GM13977 (cell line): ENCODE measurements around the gene TFIP11.

Experiments
- DNase-seq: peaks from one replicate; pipeline ENCODE4 v3.0.0; 2012; ENCODE audit warnings: low spot score
- in situ Hi-C: fragments of 300-500 bp; cut with MboI; formaldehyde crosslinking; loops from one replicate; pipeline ENCODE4 v1.12.0; 2022; ENCODE audit warnings: low sequenced_read_pairs, low pct_unique_long_range_greater_than_20kb, mixed read lengths, inconsistent platforms; ENCODE audit not compliant: unreplicated experiment
- TF ChIP-seq, protein P1 (sequence below): IDR thresholded peaks from 2 replicates; pipeline ENCODE4 v1.5.1; 2012; ENCODE audit warnings: mild to moderate bottlenecking, control low read depth; ENCODE audit not compliant: insufficient read depth; ENCODE audit errors: extremely low read depth, missing control alignments

Gene TFIP11

GRCh38 chr22:26554956-26555355 is 42.7 kb upstream of the TFIP11 start:
- in situ Hi-C loops = no loop called here
- TF ChIP-seq, protein P1, sequence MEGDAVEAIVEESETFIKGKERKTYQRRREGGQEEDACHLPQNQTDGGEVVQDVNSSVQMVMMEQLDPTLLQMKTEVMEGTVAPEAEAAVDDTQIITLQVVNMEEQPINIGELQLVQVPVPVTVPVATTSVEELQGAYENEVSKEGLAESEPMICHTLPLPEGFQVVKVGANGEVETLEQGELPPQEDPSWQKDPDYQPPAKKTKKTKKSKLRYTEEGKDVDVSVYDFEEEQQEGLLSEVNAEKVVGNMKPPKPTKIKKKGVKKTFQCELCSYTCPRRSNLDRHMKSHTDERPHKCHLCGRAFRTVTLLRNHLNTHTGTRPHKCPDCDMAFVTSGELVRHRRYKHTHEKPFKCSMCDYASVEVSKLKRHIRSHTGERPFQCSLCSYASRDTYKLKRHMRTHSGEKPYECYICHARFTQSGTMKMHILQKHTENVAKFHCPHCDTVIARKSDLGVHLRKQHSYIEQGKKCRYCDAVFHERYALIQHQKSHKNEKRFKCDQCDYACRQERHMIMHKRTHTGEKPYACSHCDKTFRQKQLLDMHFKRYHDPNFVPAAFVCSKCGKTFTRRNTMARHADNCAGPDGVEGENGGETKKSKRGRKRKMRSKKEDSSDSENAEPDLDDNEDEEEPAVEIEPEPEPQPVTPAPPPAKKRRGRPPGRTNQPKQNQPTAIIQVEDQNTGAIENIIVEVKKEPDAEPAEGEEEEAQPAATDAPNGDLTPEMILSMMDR = no peak
- DNase-seq = no peak

DNA sequence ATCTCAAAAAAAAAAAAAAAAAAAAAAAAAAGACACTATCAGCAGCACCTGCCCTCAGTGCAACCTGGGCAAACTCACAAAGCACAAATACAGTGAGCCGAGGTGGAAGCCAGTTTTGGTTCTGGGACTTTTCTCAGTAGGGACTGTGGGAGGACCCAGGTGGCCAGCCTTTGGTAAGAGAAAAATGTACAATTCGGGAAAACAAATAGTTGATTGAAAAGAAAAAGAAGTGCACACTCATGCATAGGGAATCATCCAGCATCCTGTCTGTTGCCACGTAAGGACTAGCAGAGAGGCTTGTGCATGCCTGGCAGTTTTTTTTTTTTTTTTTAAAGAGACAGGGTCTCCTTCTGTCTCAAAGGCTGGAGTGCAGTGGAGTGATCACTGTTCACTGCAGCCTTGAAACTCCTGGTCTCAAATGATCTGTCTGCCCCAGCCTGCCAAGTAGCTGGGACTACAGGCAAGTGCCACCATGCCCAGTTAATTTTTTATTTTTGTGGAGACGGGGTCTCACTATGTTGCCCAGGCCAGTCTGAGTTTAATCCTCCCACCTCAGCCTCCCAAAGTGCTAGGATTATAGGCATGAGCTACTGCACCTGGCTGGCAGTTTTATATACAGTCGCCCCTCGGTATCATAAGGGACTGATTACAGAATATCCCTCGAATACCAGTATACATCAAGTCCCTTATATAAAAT is 40.9 kb upstream of the TFIP11 start:
- no peak for DNase-seq
- in situ Hi-C loops = no loop called here
- TF ChIP-seq, protein P1 = no peak

DNA sequence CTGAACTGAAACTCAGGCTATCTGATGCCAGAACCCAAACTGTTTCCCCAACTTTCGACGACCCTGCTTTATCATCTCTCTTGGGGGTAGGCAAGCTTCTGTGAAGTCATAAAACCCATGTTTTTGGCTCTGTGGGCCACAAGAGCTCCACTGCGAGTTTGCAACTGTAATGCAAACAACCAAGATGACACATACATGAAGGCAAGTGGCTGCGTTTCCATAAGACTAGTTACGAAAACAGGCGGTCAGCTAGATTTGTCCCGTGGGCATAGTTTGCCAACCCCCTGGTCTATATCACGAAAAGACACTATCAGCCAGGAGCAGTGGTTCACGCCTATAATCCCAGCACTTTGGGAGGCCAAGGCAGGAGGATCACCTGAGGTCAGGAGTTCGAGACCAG is 40.2 kb upstream of the TFIP11 start:
- DNase-seq = no peak
- TF ChIP-seq, protein P1 = no peak
- in situ Hi-C loops = no loop called here

- in situ Hi-C loops = no loop called here
- TF ChIP-seq, protein P1 = no peak
- DNase-seq = no peak
Measured at GRCh38 chr22:26551568-26551967, 39.3 kb upstream of the TFIP11 start.

GRCh38 chr22:26550498-26551033 is 38.3 kb upstream of the TFIP11 start:
- DNase-seq = no peak
- TF ChIP-seq, protein P1 = no peak

GRCh38 chr22:26549902-26550497 is 37.7 kb upstream of the TFIP11 start:
- TF ChIP-seq, protein P1 = no peak
- in situ Hi-C loops = no loop called here
- DNase-seq = no peak

More at GRCh38 chr22:26550498-26551033, 38.3 kb upstream of the TFIP11 start:
- in situ Hi-C loops = no loop called here
